Measurements from ENCODE around the gene BRIX1.
A peak's percentile ranks its signal among the peaks of the same experiment; 100 is the strongest.

Gene BRIX1

GRCh38 chr5:34915139-34915855 lies at the start of gene BRIX1, which contains the start of gene RAD1:
BRIX1 (plus strand) TSS chr5:34915711; CDS start chr5:34915739, 28 bp downstream.
RAD1 (minus strand) TSS chr5:34915504; CDS start chr5:34914892, 612 bp downstream.
- peak; percentile 97 for DNase-seq (ENCODE audit: low spot score)

GRCh38 chr5:34866989-34867471 lies 48.5 kb upstream of the BRIX1 start:
- DNase-seq (ENCODE audit: low spot score) = no peak

DNA sequence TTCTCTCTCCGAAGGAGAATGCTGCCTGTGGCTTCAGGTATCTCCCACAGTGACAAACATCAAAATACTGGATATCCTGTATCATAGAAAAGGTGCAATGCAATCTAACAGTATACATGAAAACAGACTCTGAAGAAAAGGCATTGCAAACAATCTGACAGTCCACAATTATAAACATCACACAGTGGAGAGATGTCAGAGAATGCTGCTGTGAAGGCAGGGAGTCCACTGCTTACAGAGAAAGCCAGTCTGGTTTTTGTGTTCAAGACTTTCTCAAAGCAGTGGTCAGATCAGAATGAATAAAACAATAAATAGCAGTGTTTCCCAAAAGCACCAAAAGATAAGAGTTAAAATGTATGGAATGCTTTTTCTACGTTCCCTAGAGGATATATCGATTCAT lies 47.9 kb upstream of the BRIX1 start:
- no peak for DNase-seq (ENCODE audit: low spot score)

DNA sequence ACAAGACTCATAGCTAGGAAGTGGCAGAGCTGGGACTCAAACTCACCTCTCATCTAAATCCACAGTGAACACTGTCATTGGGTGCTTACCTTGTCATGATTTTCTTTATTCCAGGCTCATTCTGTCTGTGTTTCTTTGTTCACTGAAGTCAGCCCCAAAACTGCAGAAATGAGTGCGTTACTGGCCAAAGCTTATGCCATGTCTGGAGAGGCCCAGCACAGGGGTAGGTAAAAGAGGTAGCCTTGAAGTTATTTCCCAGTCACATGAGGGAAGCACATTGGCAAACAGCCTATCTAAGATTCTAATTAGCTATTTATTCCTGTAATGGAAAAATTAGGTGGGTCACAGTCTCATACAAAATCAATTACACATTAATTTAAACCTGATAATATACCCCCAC lies 46.7 kb upstream of the BRIX1 start:
- no peak for DNase-seq (ENCODE audit: low spot score)

- no peak for DNase-seq (ENCODE audit: low spot score)
These were observed 46.3 kb upstream of the BRIX1 start for GRCh38 chr5:34869256-34869655.

- DNase-seq (ENCODE audit: low spot score) = no peak
These were observed 45.1 kb upstream of the BRIX1 start for GRCh38 chr5:34870382-34870781.

DNA sequence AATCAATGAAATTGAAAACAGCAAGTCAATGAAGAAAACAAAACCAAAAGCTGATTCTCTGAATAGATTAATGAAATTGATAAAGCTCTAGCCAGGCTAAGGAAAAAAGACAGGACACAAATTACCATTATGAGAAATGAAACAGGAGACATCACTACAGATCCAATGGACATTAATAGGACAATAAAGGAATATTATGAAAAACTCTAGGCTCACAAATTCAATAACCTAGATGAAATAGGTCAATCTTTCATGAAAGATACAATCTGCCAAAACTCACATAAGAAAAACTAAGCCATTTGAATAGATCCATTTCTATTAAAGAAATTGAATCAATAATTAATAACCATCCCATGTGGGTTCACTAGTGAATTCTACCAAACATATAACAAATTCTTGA lies 39.2 kb upstream of the BRIX1 start:
- DNase-seq (ENCODE audit: low spot score) = no peak

DNA sequence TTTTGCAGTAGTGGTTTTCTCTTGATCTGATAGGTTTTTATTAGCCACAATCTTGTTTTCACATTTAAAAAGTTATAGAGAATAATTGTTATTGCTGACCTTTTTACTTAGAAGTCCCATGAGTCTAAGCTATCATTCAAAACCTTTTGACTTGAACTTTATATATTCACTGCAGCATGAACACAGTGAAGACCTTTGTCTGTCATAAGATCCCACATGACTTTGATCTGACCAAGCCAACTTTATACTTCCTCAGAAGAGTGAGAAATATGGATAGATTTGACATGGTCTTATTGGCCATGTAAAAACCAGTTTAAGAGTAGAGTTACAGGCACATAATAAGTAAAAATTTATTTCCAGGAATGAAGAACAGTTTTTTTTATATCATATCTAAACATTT lies 34.3 kb upstream of the BRIX1 start:
- no peak for DNase-seq (ENCODE audit: low spot score)

GRCh38 chr5:34886392-34887119 lies 29.0 kb upstream of the BRIX1 start:
- DNase-seq (ENCODE audit: low spot score) = no peak

- no peak for DNase-seq (ENCODE audit: low spot score)
These were observed 26.1 kb upstream of the BRIX1 start for GRCh38 chr5:34889394-34889793.

GRCh38 chr5:34891981-34892380 lies 23.5 kb upstream of the BRIX1 start:
- DNase-seq (ENCODE audit: low spot score) = no peak

GRCh38 chr5:34892414-34892813 lies 23.1 kb upstream of the BRIX1 start:
- DNase-seq (ENCODE audit: low spot score) = no peak

DNA sequence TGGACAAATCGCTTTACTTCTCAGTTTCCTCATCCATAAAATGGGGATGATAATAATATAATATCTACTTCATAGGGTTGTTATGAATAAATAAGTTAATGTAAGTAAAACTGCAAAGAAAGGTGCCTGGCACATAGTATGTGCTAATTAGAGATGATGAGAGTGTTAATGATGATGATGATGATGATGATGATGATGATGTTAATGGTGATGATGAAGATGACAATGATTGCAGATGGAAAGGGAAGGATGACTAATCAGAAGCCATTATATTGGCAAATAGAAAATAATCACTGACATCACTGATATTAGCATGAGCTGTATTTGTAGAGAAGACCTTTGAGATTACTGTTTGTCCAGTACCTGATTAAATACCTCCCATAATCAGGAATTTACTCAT lies 20.8 kb upstream of the BRIX1 start:
- DNase-seq (ENCODE audit: low spot score) = no peak

DNA sequence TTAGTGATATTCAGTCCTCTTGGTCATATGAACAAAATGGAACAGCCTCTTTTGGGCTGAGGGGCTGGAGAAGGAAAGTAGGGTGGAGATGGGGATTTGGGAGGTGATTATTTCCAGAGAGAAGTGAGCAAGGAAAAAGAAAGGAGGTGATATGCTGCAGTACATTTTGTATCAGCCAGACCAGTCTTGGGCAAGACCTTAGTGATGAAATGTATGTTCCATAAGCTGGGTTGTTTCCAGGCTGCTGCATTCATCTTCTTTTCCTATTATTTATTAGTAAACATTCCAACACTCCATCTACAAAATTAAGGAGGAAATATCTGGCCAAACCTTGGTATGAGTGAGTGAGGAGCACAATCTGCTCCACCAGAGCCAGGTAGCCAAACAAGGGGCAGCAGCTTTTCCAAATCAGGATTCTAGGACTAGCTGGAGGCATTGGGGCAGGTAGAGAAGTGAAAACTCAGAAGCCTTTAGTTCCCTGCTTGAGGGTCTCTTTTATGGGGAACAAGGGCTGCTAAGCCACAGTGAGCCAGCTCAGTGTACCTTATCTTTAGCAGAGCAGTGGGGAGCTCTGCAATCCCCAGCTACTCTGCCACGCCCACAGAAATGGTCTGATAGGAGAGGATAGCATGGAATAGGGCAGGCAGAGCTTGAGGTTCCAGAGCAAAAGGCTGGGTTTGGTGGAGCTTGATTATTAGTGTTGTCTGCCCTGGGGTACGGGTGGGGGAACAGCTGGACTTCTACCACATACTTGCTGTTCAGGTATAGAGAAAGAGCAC lies 19.7 kb upstream of the BRIX1 start:
- DNase-seq (ENCODE audit: low spot score) = no peak

- no peak for DNase-seq (ENCODE audit: low spot score)
These were observed 17.9 kb upstream of the BRIX1 start for GRCh38 chr5:34897646-34898045.

- DNase-seq (ENCODE audit: low spot score) = peak; percentile 76
These were observed 17.1 kb upstream of the BRIX1 start for GRCh38 chr5:34898258-34898895.

- DNase-seq (ENCODE audit: low spot score) = no peak
These were observed 16.4 kb upstream of the BRIX1 start for GRCh38 chr5:34899066-34899465.

GRCh38 chr5:34900652-34901051 lies 14.9 kb upstream of the BRIX1 start:
- DNase-seq (ENCODE audit: low spot score) = no peak

- no peak for DNase-seq (ENCODE audit: low spot score)
These were observed 12.3 kb upstream of the BRIX1 start for GRCh38 chr5:34903260-34903659.

- no peak for DNase-seq (ENCODE audit: low spot score)
These were observed 9.9 kb upstream of the BRIX1 start for GRCh38 chr5:34905564-34905963.

DNA sequence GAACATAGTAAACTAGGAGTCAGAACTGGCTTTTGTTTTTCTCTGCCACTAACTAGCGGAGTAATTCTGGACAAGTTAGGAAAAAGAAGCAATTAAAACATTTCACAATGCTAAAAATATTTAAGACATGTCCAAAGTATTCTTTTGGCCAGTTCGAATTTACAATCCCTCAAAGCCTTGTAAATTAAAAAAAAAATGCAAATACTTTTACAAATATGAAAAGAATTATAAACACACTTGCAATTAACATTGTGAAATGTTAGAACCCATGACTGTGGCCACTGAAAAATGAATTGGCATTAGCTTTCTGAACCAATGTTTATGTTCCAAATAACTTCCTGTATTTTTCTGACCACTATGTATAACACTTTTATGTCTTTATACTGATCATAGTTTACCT lies 2.4 kb upstream of the BRIX1 start:
- DNase-seq (ENCODE audit: low spot score) = no peak

- DNase-seq (ENCODE audit: low spot score) = no peak
These were observed 806 bp upstream of the BRIX1 start for GRCh38 chr5:34914671-34915138.

Data from cerebellar cortex (tissue), 1 donor.